ENCODE results near the gene ADAMTS17. TPM values are rescaled to one million over a fixed set of nuclear protein-coding genes. Genes with fewer than 3 reads are reported as not detected.

ADAMTS17 gene
- polyA plus RNA-seq, 3 donors, result 0.11 to 2.6 (median 0.76) TPM

DNA sequence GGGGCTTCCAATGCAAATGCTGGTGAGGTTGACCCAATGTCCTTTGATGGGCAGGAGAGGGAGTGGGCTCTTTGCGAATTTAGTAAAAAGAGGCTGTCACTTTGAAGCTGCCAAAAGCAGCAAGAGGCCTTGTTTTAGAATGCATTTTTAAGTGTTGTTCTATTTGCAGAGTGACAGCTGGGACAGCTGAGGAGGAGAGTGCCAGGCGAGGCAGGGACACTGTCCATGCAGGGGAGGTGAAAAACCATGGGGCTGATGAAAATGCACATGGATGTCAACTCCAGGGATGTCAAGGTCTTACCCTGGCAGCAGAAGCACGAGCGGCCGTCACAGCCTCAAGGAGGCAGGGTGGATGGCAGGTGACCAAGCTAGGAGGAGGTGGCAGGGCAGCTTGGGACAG, 279.8 kb downstream of the ADAMTS17 start:
- no peak overlapping the region for H3K27ac ChIP-seq (ENCODE audit: low read depth, low read length)
- WGBS, 3 donors, result 71 to 82% (median 73%) methylated on average over 5 of the region's 5 CpGs

DNA sequence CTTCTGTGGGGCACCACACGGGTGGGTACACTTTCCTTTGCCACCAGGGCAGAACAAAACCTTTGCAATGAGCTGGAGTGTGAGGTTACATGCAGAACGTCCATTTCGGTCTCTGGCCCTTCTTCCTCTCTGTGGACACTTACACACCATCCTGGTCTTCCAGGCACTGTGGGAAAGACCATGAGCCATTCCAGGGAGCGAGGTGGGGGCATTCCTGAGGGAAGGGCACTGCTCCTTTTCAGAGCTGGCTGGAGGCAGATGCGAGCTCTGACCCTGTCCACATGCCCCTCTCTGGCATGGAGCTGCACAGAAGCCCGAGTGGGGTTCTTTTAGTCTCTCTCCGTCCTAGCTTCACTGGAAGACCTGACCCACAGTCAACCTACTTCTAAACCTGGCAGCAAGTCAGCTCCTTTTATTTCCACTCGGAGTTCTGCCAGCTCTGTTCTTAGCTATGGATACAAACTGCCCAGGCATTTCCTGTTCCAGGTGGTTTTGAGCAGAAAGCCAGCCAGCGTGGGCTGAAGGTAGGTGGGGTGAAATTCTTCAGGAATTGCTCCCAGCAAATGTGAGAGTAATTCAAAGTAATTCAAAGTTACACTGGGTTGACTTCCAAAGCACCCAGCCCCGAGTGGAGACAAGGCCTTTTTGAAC, 281.4 kb downstream of the ADAMTS17 start:
- WGBS, 3 donors, result 62 to 64% (median 63%) methylated on average over 10 of the region's 10 CpGs
- no peak overlapping the region for H3K27ac ChIP-seq (ENCODE audit: low read depth, low read length)

DNA sequence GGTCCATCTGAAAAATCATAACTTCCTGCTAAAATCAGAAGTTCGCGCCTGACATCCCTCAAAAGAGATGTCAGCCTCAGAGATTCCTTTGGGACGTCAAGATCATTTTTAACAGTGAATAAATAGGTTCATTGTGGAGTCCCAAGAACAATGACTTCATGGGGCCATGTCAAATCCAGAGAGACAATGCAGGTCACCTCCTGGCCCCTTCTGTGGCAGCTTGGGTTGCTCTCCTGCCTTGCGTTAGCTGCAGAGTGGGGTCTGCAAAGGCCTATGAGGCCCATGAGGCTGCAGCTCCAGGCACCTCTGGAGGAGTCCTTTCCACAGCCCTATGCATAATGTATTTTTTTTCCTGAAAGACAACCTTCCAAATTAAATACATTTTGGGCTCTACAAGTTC, 282.3 kb downstream of the ADAMTS17 start:
- no peak overlapping the region for H3K27ac ChIP-seq (ENCODE audit: low read depth, low read length)
- WGBS, 3 donors, result 92 to 96% (median 94%) methylated on average over 4 of the region's 4 CpGs

DNA sequence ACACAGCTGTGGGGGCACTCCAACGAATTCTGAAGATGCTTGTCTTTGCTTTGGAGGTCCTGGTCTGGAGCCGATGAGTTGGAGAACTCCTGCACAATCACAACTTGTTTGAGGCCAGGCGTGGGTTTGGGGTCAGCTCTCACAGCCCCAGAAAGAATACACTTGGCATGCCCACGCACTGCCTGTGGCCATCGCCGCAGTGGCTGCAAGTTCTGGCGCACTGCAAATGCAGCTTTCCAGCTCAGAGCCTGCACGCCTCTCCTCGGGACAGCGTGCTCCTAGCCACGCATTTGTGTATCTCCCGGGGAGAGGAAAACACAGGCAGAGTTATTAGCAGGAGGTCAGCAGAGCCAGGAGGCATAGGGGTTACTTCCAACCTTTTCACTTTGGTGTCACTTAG, 282.7 kb downstream of the ADAMTS17 start:
- no peak overlapping the region for H3K27ac ChIP-seq (ENCODE audit: low read depth, low read length)
- 81 to 88% (median 81%) methylated on average over 12 of the region's 12 CpGs for WGBS, 3 donors

DNA sequence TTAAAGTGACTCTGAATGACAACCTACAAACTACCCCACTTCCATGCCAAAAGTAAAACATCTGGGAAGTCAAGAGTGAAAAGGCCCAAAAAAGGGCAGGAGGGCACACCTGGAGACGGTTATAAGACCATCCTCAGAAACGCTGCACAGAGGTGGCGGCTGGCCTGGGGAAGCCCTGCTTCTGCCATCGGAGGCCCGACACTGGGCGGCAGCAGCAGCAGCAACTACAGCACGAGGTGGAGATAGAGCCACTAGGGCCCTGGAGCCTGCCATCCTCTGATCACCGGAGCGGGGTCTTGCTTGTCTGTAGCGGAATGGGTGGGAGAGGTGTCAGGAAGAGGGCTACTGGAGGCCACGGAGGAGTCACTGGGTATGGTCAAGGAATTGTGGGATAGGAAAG, 283.3 kb downstream of the ADAMTS17 start:
- 93 to 98% (median 96%) methylated on average over 11 of the region's 11 CpGs for WGBS, 3 donors
- no peak overlapping the region for H3K27ac ChIP-seq (ENCODE audit: low read depth, low read length)

DNA sequence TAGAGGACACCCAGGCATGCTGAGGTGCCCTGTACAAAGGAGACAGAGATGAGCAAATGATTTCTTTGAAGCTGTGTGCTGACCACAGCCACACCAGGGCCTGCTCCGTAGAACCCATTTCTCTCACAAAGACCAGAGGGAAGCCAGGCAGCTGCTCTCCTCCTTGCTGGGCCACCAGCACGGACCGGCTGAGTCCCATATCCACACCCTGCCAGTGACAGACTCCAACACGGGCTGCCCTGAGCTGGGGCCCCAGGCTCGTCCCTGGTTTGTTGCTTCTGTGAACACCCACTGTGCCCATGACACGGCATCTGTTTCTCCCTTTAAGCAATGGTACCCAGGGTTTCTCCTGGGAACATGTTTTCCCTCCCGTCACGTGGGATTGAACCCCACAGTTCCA, 284.5 kb downstream of the ADAMTS17 start:
- 90 to 93% (median 91%) methylated on average over 8 of the region's 8 CpGs for WGBS, 3 donors
- no peak overlapping the region for H3K27ac ChIP-seq (ENCODE audit: low read depth, low read length)

DNA sequence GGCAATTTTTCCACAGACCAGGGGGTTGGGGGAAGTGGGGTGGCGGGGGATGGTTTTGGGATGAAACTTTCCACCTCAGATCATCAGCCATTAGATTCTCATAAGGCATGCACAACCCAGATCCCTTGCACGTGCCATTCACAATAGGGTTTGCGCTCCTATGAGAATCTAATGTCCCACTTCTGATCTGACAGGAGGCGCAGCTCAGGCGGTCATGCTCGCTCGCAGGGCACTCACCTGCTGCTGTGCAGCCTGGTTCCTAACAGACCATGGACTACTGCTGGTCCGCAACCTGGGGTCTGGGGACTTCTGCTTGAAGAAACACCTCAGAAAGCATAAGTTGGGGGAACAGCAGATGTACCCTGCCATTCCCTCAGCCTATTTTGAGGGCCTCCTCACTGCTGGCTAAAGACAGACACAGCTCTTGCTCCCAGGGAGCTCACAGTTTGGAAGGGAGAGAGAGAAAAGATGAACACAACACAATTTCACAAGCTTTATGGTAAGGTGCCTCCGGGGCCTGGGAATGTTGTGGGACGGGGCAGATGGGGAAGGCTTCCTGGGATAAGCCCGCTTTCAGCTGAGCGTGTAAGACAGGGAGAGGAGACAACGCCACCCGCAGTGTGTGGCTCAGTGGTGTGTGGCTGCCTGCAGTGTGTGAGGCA, 285.2 kb downstream of the ADAMTS17 start:
- WGBS, 3 donors, result 96 to 98% (median 97%) methylated on average over 14 of the region's 14 CpGs
- no peak overlapping the region for H3K27ac ChIP-seq (ENCODE audit: low read depth, low read length)

DNA sequence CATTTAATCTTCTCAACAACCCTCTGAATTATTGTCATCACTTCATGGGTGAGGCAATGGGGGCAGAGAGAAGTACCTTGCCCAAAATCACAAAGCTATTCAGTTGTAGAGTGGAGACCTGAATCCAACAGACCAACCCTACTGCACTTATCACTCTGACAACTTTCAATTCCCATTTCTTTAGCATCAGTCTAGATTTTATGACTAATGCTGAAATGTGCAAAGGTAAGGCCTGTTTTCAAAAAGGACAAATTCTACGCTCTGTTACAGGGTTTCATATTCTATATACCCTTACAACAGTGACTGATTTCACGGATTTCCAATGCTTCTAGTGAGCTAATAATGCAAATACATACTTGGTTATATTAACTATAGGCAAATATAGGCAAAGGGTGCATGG, 286.0 kb downstream of the ADAMTS17 start:
- no peak overlapping the region for H3K27ac ChIP-seq (ENCODE audit: low read depth, low read length)
- 92 to 95% (median 93%) methylated on average over 2 of the region's 2 CpGs for WGBS, 3 donors

DNA sequence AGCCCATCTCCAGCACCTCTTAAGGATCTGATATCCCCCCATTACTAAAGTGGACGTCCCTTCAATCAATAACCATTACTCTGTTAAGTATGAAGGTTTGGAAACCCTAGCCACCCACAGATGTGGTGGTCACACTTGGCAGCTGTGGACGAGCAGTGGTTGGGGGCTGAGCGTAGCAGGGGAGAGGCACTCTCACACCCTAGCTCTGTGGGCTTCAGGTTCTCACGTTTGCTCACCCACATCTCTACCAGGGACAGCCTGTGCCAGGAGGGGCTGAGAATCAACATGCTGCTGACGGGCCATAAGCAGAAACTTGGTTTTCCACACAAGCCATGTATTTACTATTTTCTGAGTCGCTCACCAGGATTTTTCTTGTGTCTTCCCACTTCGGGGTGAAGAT, 287.2 kb downstream of the ADAMTS17 start:
- 72 to 83% (median 83%) methylated on average over 7 of the region's 7 CpGs for WGBS, 3 donors

DNA sequence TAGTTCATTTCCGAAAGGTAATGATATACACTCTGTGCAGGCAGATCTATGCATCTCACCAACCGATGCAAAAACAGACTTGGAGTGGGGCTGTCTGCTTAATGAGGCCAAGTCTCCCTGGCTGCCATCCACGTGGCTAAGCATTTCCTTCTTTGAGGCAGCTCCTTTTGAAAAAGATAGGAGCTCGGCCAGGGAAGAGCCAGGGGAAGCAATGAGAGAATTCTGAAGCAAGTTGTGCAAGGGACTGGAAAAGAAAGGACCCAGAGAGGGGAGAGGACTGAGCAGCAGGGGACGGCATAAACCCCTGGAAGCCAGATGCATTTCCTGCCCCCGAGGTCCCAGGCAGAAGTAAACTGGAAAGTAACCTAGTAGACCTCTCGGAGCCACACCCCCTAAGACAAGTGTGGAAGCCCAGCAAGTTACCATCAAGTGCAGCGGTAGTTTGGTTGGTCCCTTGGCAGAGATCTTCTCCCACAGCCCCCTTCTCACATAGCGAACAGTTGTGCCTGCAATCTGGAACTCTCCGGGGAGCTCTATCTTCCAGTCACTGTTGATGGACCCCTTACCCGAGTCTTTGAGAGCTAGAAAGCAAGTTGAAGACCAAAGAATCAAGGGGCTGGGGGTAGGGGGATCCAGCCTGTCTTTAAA, 288.2 kb downstream of the ADAMTS17 start:
- WGBS, 3 donors, result 49 to 75% (median 52%) methylated on average over 11 of the region's 11 CpGs
- H3K27ac ChIP-seq (ENCODE audit: low read depth, low read length), result no peak overlapping the region

More for the DNA sequence above, 287.2 kb downstream of the ADAMTS17 start:
- H3K27ac ChIP-seq (ENCODE audit: low read depth, low read length), result no peak overlapping the region

DNA sequence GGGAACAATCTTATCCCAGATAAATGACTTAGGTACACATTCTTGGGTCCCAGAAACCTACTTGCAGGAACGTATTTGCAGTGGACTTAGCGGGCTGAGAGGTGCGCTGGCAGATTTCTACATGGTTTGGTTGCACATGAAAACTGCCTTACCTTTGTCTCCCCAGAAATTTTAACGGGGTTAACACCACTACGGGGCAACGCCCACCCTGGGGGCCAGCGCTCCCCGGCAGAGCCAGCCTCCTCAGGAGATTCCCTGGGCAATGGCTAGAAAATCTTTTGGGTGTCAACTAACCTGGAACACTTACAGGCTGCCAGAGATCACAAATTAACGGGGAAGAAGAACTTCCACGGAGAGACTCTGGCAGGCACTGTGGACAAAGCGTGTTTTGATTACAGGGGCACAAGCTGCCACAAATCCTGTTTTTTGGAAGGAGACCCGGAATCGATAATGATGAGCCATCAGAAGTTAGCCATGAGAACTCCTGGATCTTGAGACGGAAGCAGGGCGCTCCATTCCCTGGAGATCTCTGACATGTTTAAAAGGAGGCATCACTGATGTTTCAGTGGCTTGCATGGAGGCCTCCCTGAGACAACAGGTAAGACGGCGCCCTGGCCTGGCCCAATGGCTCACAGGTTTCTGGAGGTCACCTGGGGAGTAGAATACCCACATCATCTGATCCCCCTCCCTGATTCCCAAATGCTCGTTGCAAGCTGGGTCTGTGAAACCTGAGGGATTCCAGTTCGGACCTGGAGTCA, 288.9 kb downstream of the ADAMTS17 start:
- no peak overlapping the region for H3K27ac ChIP-seq (ENCODE audit: low read depth, low read length)
- 86 to 90% (median 89%) methylated on average over 19 of the region's 19 CpGs for WGBS, 3 donors

DNA sequence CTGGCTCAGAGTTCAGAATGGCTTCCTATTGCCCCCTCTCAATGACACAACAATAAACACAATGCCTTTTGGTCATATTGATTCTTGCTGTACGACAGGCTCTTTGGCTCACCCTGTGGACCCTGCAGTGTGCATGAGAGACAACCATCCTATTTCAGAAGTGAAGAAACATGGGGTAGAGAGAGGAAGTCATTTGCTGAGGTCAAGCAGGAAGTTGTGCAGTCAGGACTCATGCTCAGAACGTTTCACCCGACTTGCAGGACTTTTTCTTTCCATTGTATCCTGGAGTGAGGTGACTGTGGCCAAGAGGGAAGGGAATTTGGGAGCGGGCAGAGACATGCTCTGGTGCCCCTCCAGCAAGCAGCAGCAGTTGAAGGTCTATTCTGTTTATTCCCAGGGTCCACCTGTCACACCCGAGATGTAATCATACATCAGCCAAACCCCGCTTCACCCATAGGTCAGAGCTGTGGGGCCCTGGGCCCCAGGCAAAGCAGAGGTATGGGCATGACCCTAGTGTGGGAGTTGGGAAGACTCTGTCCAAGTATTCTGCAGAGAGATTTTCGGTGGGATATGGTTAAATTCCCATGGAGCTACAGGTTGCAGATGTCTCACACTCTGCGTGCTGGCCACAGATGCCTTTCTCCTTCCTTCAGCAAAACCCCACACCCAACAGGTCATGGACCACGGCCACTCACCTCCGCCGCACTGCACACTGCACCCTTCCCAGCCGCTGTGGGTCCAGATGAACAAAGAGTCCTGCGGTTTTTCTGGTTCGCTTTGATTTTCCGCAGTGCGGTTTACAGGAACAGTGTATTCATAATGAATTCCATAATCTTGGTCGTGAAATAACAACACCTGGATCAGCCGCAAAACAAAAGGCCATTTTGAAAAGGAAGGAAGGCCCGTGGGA, 290.6 kb downstream of the ADAMTS17 start:
- 84 to 86% (median 85%) methylated on average over 19 of the region's 19 CpGs for WGBS, 3 donors
- H3K27ac ChIP-seq (ENCODE audit: low read depth, low read length), result no peak overlapping the region

DNA sequence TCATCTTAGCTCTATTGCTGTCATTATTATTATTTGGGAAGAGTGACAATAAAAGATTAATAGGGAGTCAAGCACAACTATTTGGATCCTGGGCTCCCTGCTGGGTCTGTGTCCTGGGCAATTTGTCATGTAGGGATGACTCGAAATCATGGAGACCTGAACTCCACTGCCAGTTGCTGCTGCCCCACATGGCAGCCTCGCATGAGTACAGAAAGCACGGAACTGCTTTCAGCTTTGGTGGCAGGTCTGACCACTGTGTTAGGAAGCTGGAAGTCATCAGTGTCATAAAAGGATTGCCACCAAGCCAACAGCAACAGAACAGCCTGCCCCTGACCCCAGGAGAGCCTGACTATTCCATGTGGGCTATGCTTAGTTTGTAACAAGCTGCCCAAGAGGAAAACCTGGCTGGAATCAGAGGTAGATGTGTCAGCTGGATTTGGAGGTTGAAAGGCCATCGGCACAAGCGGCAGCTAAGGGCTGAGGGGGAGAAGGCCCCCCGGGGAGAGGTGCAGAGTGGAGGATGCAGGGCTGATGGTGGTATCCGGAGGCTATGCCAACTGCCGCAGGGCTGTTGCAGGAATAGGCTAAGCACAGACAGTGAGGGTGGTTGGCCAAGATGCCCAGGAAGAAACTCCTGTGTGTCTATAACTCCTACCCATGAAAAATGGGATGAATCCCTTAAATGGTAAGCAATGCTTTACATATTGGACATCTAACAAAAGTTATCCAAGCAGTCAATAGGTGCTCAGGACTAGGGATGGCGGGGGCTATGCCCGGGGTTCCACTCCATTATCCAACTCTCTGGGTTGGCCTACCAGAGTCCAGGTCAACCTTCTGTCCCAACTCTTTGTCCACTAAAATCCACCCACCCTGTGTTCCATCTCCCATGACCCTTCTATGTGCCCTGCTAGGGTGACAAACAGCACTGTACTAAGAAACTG, 291.6 kb downstream of the ADAMTS17 start:
- 90 to 94% (median 91%) methylated on average over 10 of the region's 10 CpGs for WGBS, 3 donors

DNA sequence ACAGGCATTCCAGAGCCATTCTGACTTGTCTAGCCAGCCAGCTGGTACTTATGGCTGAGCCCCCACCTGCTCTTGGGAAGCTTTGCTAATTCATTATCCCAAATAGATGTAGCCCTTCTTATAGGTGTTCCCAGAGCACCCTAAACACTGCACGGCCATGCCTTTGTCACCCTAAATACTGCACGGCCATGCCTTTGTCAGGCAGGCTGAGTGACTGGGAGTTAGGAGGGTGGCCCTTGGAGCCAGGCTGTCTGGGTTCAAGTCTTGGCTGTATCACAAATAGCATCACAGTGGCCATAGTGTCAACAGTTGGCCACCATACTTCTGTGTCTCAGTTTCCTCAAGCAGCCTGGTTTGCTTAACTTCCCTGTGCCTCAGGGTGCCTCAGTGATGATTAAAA, 292.3 kb downstream of the ADAMTS17 start:
- H3K27ac ChIP-seq (ENCODE audit: low read depth, low read length), result no peak overlapping the region
- WGBS, 3 donors, result 92 to 98% (median 97%) methylated on average over 2 of the region's 2 CpGs

More for the DNA sequence above, 291.6 kb downstream of the ADAMTS17 start:
- H3K27ac ChIP-seq (ENCODE audit: low read depth, low read length), result no peak overlapping the region

DNA sequence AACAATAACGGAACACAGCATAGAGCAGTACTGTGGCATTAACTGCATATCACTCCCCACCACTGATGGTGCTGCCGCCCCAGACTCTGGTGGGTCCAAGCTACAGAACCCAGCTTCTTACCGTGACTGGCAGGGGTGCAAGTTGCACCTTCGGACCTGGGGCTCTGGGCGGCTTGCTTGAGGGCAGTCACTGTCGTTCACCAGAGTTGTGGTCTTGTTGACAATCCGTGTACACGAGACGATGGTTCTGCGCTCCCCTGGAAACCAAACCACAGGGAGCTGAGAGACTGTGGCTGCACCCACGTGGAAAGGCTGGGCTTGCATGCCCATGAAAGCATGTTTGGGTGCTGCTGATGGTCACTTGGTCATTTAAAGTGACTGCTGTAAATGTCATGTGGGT, 293.0 kb downstream of the ADAMTS17 start:
- WGBS, 3 donors, result 91 to 96% (median 94%) methylated on average over 11 of the region's 11 CpGs
- H3K27ac ChIP-seq (ENCODE audit: low read depth, low read length), result no peak overlapping the region

DNA sequence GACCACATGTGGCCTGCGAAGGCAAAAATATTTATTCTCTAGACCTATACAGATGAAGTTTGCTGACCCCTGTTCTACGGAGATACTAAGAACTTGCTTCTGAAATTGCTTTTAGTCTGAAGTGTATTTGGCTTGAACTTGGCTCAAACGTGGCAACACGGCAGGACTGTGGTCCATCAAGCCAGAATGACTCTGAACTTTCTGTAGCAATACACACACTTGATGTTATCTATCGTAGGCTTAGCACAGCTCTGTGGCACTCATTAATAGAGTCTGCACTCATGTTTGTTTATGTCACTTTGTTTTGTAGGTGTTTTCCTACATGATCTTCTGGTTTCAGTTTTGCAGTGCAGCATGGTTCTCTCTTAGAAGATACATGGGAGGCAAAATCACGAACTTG, 298.1 kb downstream of the ADAMTS17 start:
- no peak overlapping the region for H3K27ac ChIP-seq (ENCODE audit: low read depth, low read length)
- 69 to 80% (median 72%) methylated on average over 6 of the region's 6 CpGs for WGBS, 3 donors

DNA sequence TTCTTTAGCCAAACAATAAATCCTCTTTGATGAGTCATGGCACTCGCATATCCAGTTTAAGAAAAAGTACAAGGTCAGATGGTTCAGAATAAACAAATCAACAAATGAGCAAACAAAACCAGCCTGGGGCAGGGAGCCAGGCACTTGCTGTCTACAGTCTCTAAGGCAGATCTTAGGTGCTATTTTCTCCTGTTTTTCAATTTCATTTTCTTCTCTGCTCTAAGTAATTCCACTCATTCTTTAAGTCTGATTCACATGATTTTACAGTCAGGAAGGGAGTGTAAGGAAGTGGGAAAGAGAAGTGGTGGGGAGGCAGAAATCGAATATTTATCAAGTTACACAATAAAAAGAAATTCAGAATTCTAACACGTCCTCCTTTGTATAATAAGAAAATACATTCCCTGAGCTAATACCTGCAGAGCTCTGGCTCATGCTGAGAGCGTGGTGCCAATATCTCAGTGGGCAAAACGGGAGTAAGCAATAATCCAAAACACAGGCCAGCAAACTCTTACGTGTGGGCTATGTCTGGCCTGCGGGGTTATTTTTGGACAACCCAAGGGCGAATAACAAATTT, 298.6 kb downstream of the ADAMTS17 start:
- WGBS, 3 donors, result 56 to 64% (median 56%) methylated on average over 8 of the region's 8 CpGs
- H3K27ac ChIP-seq (ENCODE audit: low read depth, low read length), result no peak overlapping the region
